GM06990 (cell line): ENCODE data around the gene PLXNB2.
A peak's percentile ranks its signal among the peaks of the same experiment; 100 is the strongest.

Experiments used
- DNase-seq: peaks from one replicate; pipeline ENCODE4 v3.0.0-alpha.2; 2011; ENCODE audit not compliant: insufficient read length; ENCODE audit errors: extremely low read depth
- H3K27me3 ChIP-seq: replicated peaks from 2 replicates; pipeline ENCODE4 v1.6.0; 2011; ENCODE audit warnings: low read length; ENCODE audit not compliant: control insufficient read depth, insufficient read depth
- H3K36me3 ChIP-seq: 2 replicates; pipeline ENCODE4 v1.5.1; 2011; ENCODE audit warnings: low read length; ENCODE audit not compliant: control insufficient read depth, insufficient read depth
- H3K4me3 ChIP-seq: replicated peaks from 2 replicates; pipeline ENCODE4 v1.5.1; 2011; ENCODE audit warnings: low read depth, mild to moderate bottlenecking, control low read depth, low read length
- CTCF ChIP-seq: IDR thresholded peaks from 2 replicates; pipeline ENCODE4 v1.5.1; 2011; ENCODE audit warnings: low read length, control low read depth, mild to moderate bottlenecking, inconsistent platforms; ENCODE audit not compliant: insufficient read depth, poor library complexity, severe bottlenecking

PLXNB2 gene

DNA sequence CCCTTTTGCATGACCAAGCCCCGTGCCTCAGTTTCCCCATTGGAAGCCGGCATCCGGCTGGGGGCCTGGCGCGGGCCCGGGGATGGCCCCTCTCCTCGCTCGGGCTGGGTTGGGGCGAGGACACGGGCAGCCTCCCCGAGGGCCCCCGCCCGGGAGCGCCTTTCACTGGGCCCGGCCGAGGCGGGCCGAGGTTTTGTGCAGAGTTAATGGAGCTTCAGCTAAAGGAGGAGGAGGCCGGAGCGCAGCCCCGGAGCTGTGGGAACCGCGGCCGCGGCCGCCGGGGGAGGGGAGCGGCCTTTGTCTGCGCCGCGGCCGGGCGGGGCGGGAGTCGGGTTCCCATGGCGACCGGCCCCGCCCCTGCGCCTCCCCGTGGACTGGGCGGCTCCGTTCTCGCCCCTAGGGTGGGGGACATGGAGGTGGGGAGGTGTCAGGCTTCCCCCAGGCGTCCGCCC is 35.9 kb downstream of the PLXNB2 start:
- no peaks in the 10 kb centered on the region for H3K27me3 ChIP-seq
- peak; percentile 30 for TF ChIP-seq CTCF
- H3K4me3 ChIP-seq: peak overlapping the region; percentile 68
- H3K36me3 ChIP-seq: peaks cover 13% of the 10 kb centered on the region
- peak; percentile 76 for DNase-seq

DNA sequence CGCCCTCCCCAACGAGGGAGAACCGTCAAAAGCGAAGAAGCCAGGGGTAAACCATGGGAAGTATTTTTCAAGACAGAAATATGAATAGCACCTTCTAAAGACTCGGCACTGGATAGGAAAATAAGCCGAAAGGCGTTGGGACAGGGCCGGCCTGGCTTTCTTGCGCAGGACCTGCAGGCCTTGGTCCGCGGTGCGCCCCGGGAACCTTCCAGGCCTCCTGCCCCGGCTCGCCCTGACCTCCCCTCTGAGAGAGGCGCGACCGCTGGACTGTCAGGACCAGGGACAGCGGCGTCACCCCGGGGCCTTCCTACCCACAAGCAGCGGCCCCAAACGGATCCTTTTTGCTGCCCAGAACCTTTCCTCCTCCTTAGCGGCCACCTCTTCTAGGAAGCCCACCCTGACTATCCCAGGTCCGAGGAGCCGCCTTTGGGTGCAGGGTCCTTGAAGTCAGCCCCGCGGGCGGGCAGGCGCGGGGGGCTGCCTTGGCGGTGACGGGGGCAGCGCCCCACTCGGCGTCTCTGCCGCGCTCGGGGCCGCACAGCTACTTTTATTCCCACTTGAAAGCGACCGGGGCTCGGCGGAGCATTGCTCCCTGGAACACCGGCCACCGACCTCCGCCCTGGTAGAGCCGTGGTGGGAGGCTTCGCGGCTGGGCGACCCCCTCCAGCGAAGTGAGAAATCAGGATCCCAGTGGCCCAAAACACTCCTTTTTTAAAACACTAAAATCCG is 36.6 kb downstream of the PLXNB2 start:
- DNase-seq: peak; percentile 78
- peaks cover 10% of the 10 kb centered on the region for H3K36me3 ChIP-seq
- H3K27me3 ChIP-seq: no peaks in the 10 kb centered on the region
- peak overlapping the region; percentile 68 for H3K4me3 ChIP-seq
- TF ChIP-seq CTCF: no peak

DNA sequence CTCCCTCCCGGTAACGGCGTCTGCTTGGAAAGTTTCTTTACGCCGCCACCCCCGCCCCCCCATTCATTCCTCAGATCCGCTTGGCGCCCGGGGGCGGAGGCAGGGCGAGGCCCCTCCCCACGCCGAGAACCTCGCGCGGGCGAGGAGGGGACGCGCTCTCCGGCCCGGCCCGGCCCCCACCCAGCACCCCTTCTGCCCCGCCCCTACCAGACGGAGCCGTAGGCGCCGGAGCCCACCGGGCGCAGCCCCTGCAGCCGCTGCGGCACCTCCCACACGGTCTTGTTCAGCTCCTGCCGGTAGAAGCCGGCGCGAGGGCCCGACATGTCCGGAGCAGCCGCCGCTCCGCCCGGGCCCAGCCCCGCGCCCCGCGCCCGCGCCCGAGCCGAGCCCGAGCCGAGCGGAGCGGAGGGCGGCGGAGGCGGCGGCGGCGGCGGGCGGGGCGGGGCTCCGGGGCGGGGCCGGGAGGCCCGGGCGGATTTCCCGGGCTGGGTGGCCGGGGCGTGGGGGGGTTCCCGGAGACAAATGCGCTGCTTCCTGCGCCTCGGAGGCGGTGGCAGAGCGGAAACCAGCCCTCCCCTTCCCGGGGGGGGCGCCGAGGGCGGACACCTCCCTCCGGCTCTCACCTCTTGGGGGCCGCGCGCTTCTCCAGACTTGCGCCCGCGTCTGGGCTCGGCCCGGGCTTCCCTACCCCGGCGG is 37.3 kb downstream of the PLXNB2 start, which contains the start of gene MAPK11:
Gene MAPK11 (minus strand): TSS at position 411 of the 696 bp plus-strand sequence. CDS start 88 bp downstream, at position 323.
- H3K36me3 ChIP-seq: peaks cover 5% of the 10 kb centered on the region
- TF ChIP-seq CTCF: no peak
- peak; percentile 74 for DNase-seq
- peak within 1 kb of the TSS; percentile 70 for H3K4me3 ChIP-seq
- no peaks in the 10 kb centered on the region for H3K27me3 ChIP-seq

DNA sequence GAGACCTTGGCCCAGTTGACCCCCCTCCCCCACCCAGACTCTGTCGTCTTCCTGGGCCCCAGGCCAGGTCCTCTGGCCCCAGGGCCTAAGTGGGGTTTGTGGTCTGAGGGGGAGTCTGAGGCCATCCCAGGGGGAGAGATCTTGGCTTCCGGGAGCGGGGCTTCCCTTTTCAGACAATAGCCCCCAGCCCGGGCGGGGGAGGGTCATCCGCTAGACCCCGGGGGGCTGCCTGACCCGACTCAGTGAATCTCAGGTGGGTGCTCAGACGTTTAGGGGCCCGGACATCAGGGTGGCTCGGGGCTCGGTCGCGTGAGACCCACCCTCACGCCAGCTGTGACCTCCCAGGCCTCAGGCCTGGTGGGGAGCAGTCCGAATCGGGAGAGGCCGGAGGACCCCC is 37.9 kb downstream of the PLXNB2 start:
- no peak for TF ChIP-seq CTCF
- H3K36me3 ChIP-seq: peaks cover 3% of the 10 kb centered on the region
- peak overlapping the region; percentile 70 for H3K4me3 ChIP-seq

GRCh38 chr22:50268655-50269113 is 38.8 kb downstream of the PLXNB2 start:
- H3K27me3 ChIP-seq: no peaks in the 10 kb centered on the region
- no peak overlapping the region for H3K4me3 ChIP-seq
- TF ChIP-seq CTCF: no peak
- H3K36me3 ChIP-seq: no peaks in the 10 kb centered on the region; the same call in 1 of the 2 replicates
- no peak for DNase-seq

More for the DNA sequence above, 37.9 kb downstream of the PLXNB2 start:
- H3K27me3 ChIP-seq: no peaks in the 10 kb centered on the region
- no peak for DNase-seq
